K562 (cell line): ENCODE data around the gene KLK5. TPM values are rescaled to one million over a fixed set of nuclear protein-coding genes. Genes with fewer than 3 reads are reported as not detected.

Experiments
- NCOR1 ChIP-seq: fragments of 450-650 bp; IDR thresholded peaks from 2 replicates; pipeline ENCODE4 v1.6.1; 2016; ENCODE audit warnings: mild to moderate bottlenecking, moderate library complexity
- RBM14 ChIP-seq: fragments of 200-400 bp; formaldehyde crosslinking; IDR thresholded peaks from 2 replicates; pipeline ENCODE4 v1.6.1; 2018; ENCODE audit warnings: low read depth, mild to moderate bottlenecking, low read length, moderate library complexity, borderline replicate concordance; ENCODE audit not compliant: insufficient read depth
- polyA plus RNA-seq, 8 experiments: library from polyadenylated mRNA; depleted of rRNA in 4 of 8; stranded (reverse) in 5 of 8; unstranded in 3 of 8; fragments of >200 nt; fragmentation: Nextera tagmentation in 2 of 8; fragmentation: Illumina TruSeq in 1 of 8; extraction: Ambion mirVana in 2 of 8; extraction: Trizol in 1 of 8; gene quantifications; 2 replicates each; pipeline versions ENCODE4 v1.2.1 to v1.2.3, GENCODE V29; 2011 to 2014; ENCODE audit warnings: inconsistent platforms in 1 of 8, missing spikeins in 1 of 8
- total RNA-seq, 7 experiments: library from RNA; depleted of rRNA in 6 of 7; stranded (reverse); fragments of >200 nt in 6 of 7; fragmentation: Illumina TruSeq in 2 of 7; extraction: Trizol in 2 of 7; gene quantifications; 2 replicates each; pipeline versions ENCODE4 v1.2.1 to v1.2.3, GENCODE V29; 2011 to 2021; ENCODE audit warnings: low replicate concordance in 1 of 7
- TF ChIP-seq, protein P1 (sequence below): fragments of 450-650 bp; IDR thresholded peaks from 2 replicates; pipeline ENCODE4 v1.6.1; 2016; ENCODE audit warnings: mild to moderate bottlenecking, moderate library complexity

KLK5 gene
- total and polyA plus RNA-seq, 9 of the 15 experiments (the other 6 are each of a cell fraction or from before 2014, with no cell fraction given) = not detected

DNA sequence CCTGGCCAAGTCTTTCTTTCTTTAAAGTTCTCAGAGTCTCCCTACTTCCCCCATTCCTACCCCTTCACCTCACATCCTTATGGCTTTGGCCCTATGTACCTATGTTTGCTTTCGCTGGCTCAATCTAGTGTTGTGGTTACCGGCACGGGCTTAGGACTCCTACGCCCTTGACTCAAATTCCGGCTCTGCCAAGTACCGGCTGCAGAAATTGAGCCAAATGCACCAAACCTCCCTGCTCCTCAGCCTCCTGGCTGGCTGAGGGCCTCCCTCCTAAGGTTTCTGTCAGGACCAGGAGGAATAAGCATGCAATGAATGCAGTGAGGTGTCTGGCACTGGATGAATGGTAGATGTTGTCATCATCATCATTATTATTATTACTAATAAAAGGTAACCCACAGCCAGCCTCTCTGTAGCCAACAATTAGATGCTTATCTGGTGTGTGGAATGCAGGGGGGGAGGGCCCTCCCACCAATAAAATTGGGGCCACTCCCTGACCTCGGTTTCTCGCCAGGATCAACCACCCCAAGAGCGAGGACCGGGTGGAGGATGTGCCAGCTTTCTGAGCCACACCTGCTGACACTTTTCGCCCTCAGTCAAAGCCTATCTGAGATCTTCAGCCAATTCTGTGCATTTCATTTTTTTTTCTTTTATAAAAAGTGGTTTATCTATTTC lies 20.7 kb downstream of the KLK5 start (continued):
- TF ChIP-seq, protein P1, sequence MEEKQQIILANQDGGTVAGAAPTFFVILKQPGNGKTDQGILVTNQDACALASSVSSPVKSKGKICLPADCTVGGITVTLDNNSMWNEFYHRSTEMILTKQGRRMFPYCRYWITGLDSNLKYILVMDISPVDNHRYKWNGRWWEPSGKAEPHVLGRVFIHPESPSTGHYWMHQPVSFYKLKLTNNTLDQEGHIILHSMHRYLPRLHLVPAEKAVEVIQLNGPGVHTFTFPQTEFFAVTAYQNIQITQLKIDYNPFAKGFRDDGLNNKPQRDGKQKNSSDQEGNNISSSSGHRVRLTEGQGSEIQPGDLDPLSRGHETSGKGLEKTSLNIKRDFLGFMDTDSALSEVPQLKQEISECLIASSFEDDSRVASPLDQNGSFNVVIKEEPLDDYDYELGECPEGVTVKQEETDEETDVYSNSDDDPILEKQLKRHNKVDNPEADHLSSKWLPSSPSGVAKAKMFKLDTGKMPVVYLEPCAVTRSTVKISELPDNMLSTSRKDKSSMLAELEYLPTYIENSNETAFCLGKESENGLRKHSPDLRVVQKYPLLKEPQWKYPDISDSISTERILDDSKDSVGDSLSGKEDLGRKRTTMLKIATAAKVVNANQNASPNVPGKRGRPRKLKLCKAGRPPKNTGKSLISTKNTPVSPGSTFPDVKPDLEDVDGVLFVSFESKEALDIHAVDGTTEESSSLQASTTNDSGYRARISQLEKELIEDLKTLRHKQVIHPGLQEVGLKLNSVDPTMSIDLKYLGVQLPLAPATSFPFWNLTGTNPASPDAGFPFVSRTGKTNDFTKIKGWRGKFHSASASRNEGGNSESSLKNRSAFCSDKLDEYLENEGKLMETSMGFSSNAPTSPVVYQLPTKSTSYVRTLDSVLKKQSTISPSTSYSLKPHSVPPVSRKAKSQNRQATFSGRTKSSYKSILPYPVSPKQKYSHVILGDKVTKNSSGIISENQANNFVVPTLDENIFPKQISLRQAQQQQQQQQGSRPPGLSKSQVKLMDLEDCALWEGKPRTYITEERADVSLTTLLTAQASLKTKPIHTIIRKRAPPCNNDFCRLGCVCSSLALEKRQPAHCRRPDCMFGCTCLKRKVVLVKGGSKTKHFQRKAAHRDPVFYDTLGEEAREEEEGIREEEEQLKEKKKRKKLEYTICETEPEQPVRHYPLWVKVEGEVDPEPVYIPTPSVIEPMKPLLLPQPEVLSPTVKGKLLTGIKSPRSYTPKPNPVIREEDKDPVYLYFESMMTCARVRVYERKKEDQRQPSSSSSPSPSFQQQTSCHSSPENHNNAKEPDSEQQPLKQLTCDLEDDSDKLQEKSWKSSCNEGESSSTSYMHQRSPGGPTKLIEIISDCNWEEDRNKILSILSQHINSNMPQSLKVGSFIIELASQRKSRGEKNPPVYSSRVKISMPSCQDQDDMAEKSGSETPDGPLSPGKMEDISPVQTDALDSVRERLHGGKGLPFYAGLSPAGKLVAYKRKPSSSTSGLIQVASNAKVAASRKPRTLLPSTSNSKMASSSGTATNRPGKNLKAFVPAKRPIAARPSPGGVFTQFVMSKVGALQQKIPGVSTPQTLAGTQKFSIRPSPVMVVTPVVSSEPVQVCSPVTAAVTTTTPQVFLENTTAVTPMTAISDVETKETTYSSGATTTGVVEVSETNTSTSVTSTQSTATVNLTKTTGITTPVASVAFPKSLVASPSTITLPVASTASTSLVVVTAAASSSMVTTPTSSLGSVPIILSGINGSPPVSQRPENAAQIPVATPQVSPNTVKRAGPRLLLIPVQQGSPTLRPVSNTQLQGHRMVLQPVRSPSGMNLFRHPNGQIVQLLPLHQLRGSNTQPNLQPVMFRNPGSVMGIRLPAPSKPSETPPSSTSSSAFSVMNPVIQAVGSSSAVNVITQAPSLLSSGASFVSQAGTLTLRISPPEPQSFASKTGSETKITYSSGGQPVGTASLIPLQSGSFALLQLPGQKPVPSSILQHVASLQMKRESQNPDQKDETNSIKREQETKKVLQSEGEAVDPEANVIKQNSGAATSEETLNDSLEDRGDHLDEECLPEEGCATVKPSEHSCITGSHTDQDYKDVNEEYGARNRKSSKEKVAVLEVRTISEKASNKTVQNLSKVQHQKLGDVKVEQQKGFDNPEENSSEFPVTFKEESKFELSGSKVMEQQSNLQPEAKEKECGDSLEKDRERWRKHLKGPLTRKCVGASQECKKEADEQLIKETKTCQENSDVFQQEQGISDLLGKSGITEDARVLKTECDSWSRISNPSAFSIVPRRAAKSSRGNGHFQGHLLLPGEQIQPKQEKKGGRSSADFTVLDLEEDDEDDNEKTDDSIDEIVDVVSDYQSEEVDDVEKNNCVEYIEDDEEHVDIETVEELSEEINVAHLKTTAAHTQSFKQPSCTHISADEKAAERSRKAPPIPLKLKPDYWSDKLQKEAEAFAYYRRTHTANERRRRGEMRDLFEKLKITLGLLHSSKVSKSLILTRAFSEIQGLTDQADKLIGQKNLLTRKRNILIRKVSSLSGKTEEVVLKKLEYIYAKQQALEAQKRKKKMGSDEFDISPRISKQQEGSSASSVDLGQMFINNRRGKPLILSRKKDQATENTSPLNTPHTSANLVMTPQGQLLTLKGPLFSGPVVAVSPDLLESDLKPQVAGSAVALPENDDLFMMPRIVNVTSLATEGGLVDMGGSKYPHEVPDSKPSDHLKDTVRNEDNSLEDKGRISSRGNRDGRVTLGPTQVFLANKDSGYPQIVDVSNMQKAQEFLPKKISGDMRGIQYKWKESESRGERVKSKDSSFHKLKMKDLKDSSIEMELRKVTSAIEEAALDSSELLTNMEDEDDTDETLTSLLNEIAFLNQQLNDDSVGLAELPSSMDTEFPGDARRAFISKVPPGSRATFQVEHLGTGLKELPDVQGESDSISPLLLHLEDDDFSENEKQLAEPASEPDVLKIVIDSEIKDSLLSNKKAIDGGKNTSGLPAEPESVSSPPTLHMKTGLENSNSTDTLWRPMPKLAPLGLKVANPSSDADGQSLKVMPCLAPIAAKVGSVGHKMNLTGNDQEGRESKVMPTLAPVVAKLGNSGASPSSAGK = no peak
- no peak for TF ChIP-seq RBM14
- no peak for TF ChIP-seq NCOR1
